H1 (cell line): Measurements from ENCODE around the gene ZNF91. TPM values are rescaled to one million over a fixed set of nuclear protein-coding genes. Genes with fewer than 3 reads are reported as not detected.

Source experiments
- CTCF ChIA-PET: fragments of 300-600 bp; sonication (Branson Sonifier 250); formaldehyde crosslinking; loops from one replicate; lab custom pipeline; 2021; ENCODE audit not compliant: partially characterized antibody; lab: Charles Lee
- POLR2A ChIA-PET: fragments of 300-600 bp; sonication (Branson Sonifier 250); formaldehyde crosslinking; loops from one replicate; lab custom pipeline; 2021; ENCODE audit warnings: inconsistent platforms; ENCODE audit not compliant: partially characterized antibody; lab: Charles Lee
- DNase-seq, 2 experiments: peaks; one replicate each; pipeline versions ENCODE4 v3.0.0 to v3.0.0-alpha.2; 2010 to 2022; ENCODE audit warnings: low spot score in 2 of 2, low read depth in 1 of 2, mixed read lengths in 1 of 2
- FAIRE-seq: peaks from 2 replicates; lab custom pipeline; 2011; peaks lifted over from hg19 to GRCh38; lab: Jason Lieb, UNC
- H2AFZ ChIP-seq: 2 replicates; pipeline ENCODE4 v1.8.1; 2012; ENCODE audit warnings: low read length, inconsistent platforms
- H2AK5ac ChIP-seq: 2 replicates; pipeline ENCODE4 v1.6.1; 2013; ENCODE audit warnings: low read depth, low read length
- H2BK120ac ChIP-seq: replicated peaks from 2 replicates; pipeline ENCODE3; 2013; ENCODE audit warnings: low read depth, low read length, inconsistent platforms
- H2BK12ac ChIP-seq: 2 replicates; pipeline ENCODE4 v1.6.1; 2013; ENCODE audit warnings: low read depth, low read length
- H2BK15ac ChIP-seq: 2 replicates; pipeline ENCODE4 v1.6.1; 2013; ENCODE audit warnings: low read length
- H2BK20ac ChIP-seq: 2 replicates; pipeline ENCODE4 v1.6.1; 2013; ENCODE audit warnings: low read length
- H2BK5ac ChIP-seq: 2 replicates; pipeline ENCODE4 v1.6.1; 2013; ENCODE audit warnings: low read depth, low read length
- H3K14ac ChIP-seq: 2 replicates; pipeline ENCODE4 v1.6.1; 2013; ENCODE audit warnings: inconsistent platforms; ENCODE audit not compliant: insufficient read length
- H3K18ac ChIP-seq: 2 replicates; pipeline ENCODE4 v1.6.1; 2013; ENCODE audit warnings: low read length; ENCODE audit errors: extremely low read depth
- H3K23ac ChIP-seq: 2 replicates; pipeline ENCODE4 v1.6.1; 2013; ENCODE audit warnings: inconsistent platforms; ENCODE audit not compliant: insufficient read length
- H3K23me2 ChIP-seq: 2 replicates; pipeline ENCODE4 v1.6.1; 2013; ENCODE audit warnings: low read depth, low read length
- H3K27ac ChIP-seq: 2 replicates; pipeline ENCODE4 v1.6.1; 2011; ENCODE audit warnings: low read depth, low read length, inconsistent platforms
- H3K27me3 ChIP-seq, 4 experiments: replicated peaks in 1 of 4; 1 replicate in 1 of 4; 2 replicates in 3 of 4; pipeline versions ENCODE4 v1.6.1 to v1.8.1; 2011 to 2013; ENCODE audit warnings: low read length in 3 of 4, mild to moderate bottlenecking in 3 of 4, inconsistent platforms in 2 of 4, mixed read lengths in 2 of 4, moderate library complexity in 1 of 4; ENCODE audit not compliant: control insufficient read depth in 3 of 4, insufficient read depth in 3 of 4; ENCODE audit errors: extremely low read depth in 1 of 4
- H3K36me3 ChIP-seq, 4 experiments: 2 replicates each; pipeline versions ENCODE4 v1.6.1 to v1.8.1; 2011 to 2013; ENCODE audit warnings: mild to moderate bottlenecking in 4 of 4, low read length in 3 of 4, moderate library complexity in 2 of 4, control low read depth in 1 of 4, inconsistent platforms in 1 of 4; ENCODE audit not compliant: insufficient read depth in 4 of 4, control insufficient read depth in 2 of 4
- H3K4ac ChIP-seq: replicated peaks from 2 replicates; pipeline ENCODE3; 2013; ENCODE audit warnings: low read length, low read depth, mixed read lengths, inconsistent platforms; ENCODE audit not compliant: insufficient read length
- H3K4me1 ChIP-seq, 4 experiments: replicated peaks in 1 of 4; 1 replicate in 1 of 4; 2 replicates in 3 of 4; pipeline versions ENCODE4 v1.6.1 to v1.8.1; 2011 to 2013; ENCODE audit warnings: low read length in 3 of 4, inconsistent platforms in 2 of 4, mixed read lengths in 1 of 4; ENCODE audit not compliant: insufficient read depth in 4 of 4, control insufficient read depth in 3 of 4
- H3K4me2 ChIP-seq, 2 experiments: 2 replicates each; pipeline versions ENCODE4 v1.6.1 to v1.8.1; 2011 to 2013; ENCODE audit warnings: low read depth in 2 of 2, low read length in 2 of 2, control low read depth in 1 of 2, inconsistent platforms in 1 of 2, mild to moderate bottlenecking in 1 of 2; ENCODE audit not compliant: insufficient read depth in 1 of 2
- H3K4me3 ChIP-seq, 4 experiments: fragments of 200-600, 300-600 bp in 1 of 4; sonication (generic), shearing (Covaris generic), sonication (Bioruptor Twin) in 1 of 4; 2 replicates each; pipeline versions ENCODE4 v1.5.1 to v1.8.1; 2011 to 2016; ENCODE audit warnings: low read length in 4 of 4, low read depth in 3 of 4, control low read depth in 2 of 4, inconsistent platforms in 2 of 4, mild to moderate bottlenecking in 2 of 4, mixed read lengths in 1 of 4, moderate library complexity in 1 of 4; ENCODE audit not compliant: insufficient read depth in 2 of 4; ENCODE audit errors: extremely low read depth in 1 of 4
- H3K56ac ChIP-seq: replicated peaks from 2 replicates; pipeline ENCODE3; 2013; ENCODE audit warnings: low read depth, mild to moderate bottlenecking, mixed read lengths, low read length, inconsistent platforms; ENCODE audit not compliant: insufficient read length
- H3K79me1 ChIP-seq: 2 replicates; pipeline ENCODE4 v1.6.1; 2013; ENCODE audit warnings: low read depth, low read length, control low read depth
- H3K79me2 ChIP-seq, 2 experiments: 2 replicates each; pipeline versions ENCODE4 v1.6.1 to v1.8.1; 2012 to 2013; ENCODE audit warnings: low read length in 2 of 2, mild to moderate bottlenecking in 2 of 2, inconsistent platforms in 1 of 2; ENCODE audit not compliant: insufficient read depth in 2 of 2, control insufficient read depth in 1 of 2
- H3K9ac ChIP-seq, 4 experiments: replicated peaks in 1 of 4; 1 replicate in 1 of 4; 2 replicates in 3 of 4; pipeline versions ENCODE4 v1.6.1 to v1.8.1; 2011 to 2013; ENCODE audit warnings: low read depth in 3 of 4, low read length in 3 of 4, control low read depth in 2 of 4, mild to moderate bottlenecking in 2 of 4, moderate library complexity in 2 of 4, inconsistent platforms in 1 of 4; ENCODE audit errors: extremely low read depth in 1 of 4
- H3K9me3 ChIP-seq, 2 experiments: 2 replicates each; pipeline versions ENCODE4 v1.6.1 to v1.8.1; 2012 to 2013; ENCODE audit warnings: mild to moderate bottlenecking in 2 of 2, moderate library complexity in 2 of 2, control low read depth in 1 of 2, inconsistent platforms in 1 of 2, low read depth in 1 of 2, low read length in 1 of 2, mixed read lengths in 1 of 2; ENCODE audit not compliant: insufficient read depth in 2 of 2
- H4K20me1 ChIP-seq, 2 experiments: replicated peaks in 1 of 2; 2 replicates each; pipeline versions ENCODE3 to v1.8.1; 2011 to 2013; ENCODE audit warnings: inconsistent platforms in 2 of 2, low read length in 2 of 2, mild to moderate bottlenecking in 1 of 2; ENCODE audit not compliant: insufficient read depth in 2 of 2, control insufficient read depth in 1 of 2
- H4K5ac ChIP-seq: 2 replicates; pipeline ENCODE4 v1.6.1; 2013; ENCODE audit warnings: low read length, low read depth, mixed read lengths, inconsistent platforms; ENCODE audit not compliant: insufficient read length
- H4K8ac ChIP-seq: 2 replicates; pipeline ENCODE4 v1.8.0; 2013; ENCODE audit warnings: mild to moderate bottlenecking, moderate library complexity, low read length, inconsistent platforms; ENCODE audit not compliant: insufficient read depth; ENCODE audit errors: extremely low read depth
- H4K91ac ChIP-seq: replicated peaks from 2 replicates; pipeline ENCODE3; 2013; ENCODE audit warnings: low read length, mixed read lengths, inconsistent platforms; ENCODE audit not compliant: insufficient read length
- FOSL1 ChIP-seq: IDR thresholded peaks from 2 replicates; pipeline ENCODE4 v1.6.1; 2011; ENCODE audit warnings: mild to moderate bottlenecking, low read depth, low read length, moderate library complexity; ENCODE audit not compliant: insufficient read depth
- KDM4A ChIP-seq: IDR thresholded peaks from one replicate; pipeline ENCODE4 v1.7.1; 2012; ENCODE audit warnings: low read depth, mild to moderate bottlenecking, moderate library complexity, low read length, inconsistent platforms; ENCODE audit not compliant: severe bottlenecking
- WGBS, 2 experiments: shearing (Covaris generic) in 1 of 2; methylation state at CpG; one replicate each; pipeline versions ENCODE4 v1.1.6 to v1.1.7; 2013 to 2015; ENCODE audit warnings: low lambda C conversion rate in 2 of 2, mixed read lengths in 2 of 2, inconsistent platforms in 1 of 2, low coverage in 1 of 2, missing lambda C conversion rate in 1 of 2; ENCODE audit not compliant: insufficient replicate concordance in 2 of 2, insufficient coverage in 1 of 2, insufficient read length in 1 of 2; ENCODE audit errors: extremely low coverage in 1 of 2, missing lambda C conversion rate in 1 of 2; 5-methylcytosine and 5-hydroxymethylcytosine counted together
- polyA plus RNA-seq, 7 experiments: library from polyadenylated mRNA; depleted of rRNA in 3 of 7; stranded (reverse) in 5 of 7; unstranded in 2 of 7; fragments of >200 nt in 5 of 7; fragments of 200-250 nt in 2 of 7; gene quantifications; 1 replicate in 5 of 7; 2 replicates in 1 of 7; 4 replicates in 1 of 7; pipeline versions ENCODE4 v1.2.1 to v1.2.3, GENCODE V29; 2011 to 2013; ENCODE audit warnings: missing spikeins in 2 of 7, mixed read lengths in 2 of 7
- total RNA-seq: library from RNA; stranded (reverse); fragmentation: NEBNext Ultra II Directional; extraction: Animal tissue kit (Norgen Biotek cat#: 25700); gene quantifications from 2 replicates; pipeline ENCODE4 v1.2.1, GENCODE V29; 2021

The ZNF91 gene
- total and polyA plus RNA-seq, 2 of the 8 experiments (the other 6 are each of a cell fraction or from before 2014, with no cell fraction given) = 16.5 to 35.1 TPM

- 5% methylated on average over 13 of the region's 13 CpGs; no CpG with 5 or more reads in 1 of the 2 experiments for WGBS, 2 experiments
- H4K8ac ChIP-seq = peak overlapping the region; percentile 94; the same call in 1 of the 2 replicates
- H4K5ac ChIP-seq = no peak overlapping the region
- peaks cover 0 to 46% of the 10 kb centered on the region in 2 experiments; a peak in 3 of 4 replicates for H3K79me2 ChIP-seq
- no peak overlapping the region for H4K91ac ChIP-seq
- H3K14ac ChIP-seq = no peak overlapping the region
- no peak overlapping the region for H3K23ac ChIP-seq
- H3K27ac ChIP-seq = peak overlapping the region; percentile 90
- H2AK5ac ChIP-seq = no peak overlapping the region
- 0 out of 2 replicates have a peak overlapping the region, but pooled peaks have one; percentile 8 for H2AFZ ChIP-seq
- peak overlapping the region; percentile 59 to 97 (median 92) for H3K4me3 ChIP-seq
- ChIA-PET CTCF (interaction anchor here (0.6 to 1.8 kb wide), 5 partner anchors 11 to 298 kb away, joined by 3 to 7 read pairs (median 3); no protein-coding TSS in a partner anchor), POLR2A (interaction anchor here (1.0 to 9.0 kb wide), 15 partner anchors 11 to 672 kb away, joined by 3 to 116 read pairs (median 6); partner anchors contain the start of genes ZNF254, ZNF675, ZNF724 and ZNF730)
- no peak for DNase-seq
- H3K56ac ChIP-seq = no peak overlapping the region
- no peaks in the 10 kb centered on the region for H3K27me3 ChIP-seq
- H3K23me2 ChIP-seq = peaks cover 7% of the 10 kb centered on the region
- peak overlapping the region; percentile 41 to 76 for H3K4me2 ChIP-seq
- no peaks in the 10 kb centered on the region for H3K4me1 ChIP-seq
- peaks cover 0 to 2% of the 10 kb centered on the region in 2 experiments for H4K20me1 ChIP-seq
- peaks cover 9 to 13% of the 10 kb centered on the region in 2 experiments; a peak in 3 of 4 replicates for H3K9me3 ChIP-seq
- H3K36me3 ChIP-seq = no peaks in the 10 kb centered on the region
- H3K4ac ChIP-seq = no peak overlapping the region
- no peak for TF ChIP-seq FOSL1
- TF ChIP-seq KDM4A = peak; percentile 15
- no peak for FAIRE-seq
- no peak overlapping the region for H2BK120ac ChIP-seq
- H2BK5ac ChIP-seq = peak overlapping the region; percentile 95
- 0 out of 2 replicates have a peak overlapping the region, but pooled peaks have one; percentile 72 for H2BK20ac ChIP-seq
- peaks cover 3% of the 10 kb centered on the region; the same call in 1 of the 2 replicates for H3K79me1 ChIP-seq
- peak overlapping the region; percentile 90; the same call in 1 of the 2 replicates for H3K18ac ChIP-seq
- peak overlapping the region; percentile 97; the same call in 1 of the 2 replicates for H2BK12ac ChIP-seq
- H2BK15ac ChIP-seq = no peak overlapping the region
- peak overlapping the region; percentile 80 to 95 (median 91) for H3K9ac ChIP-seq
Measured at GRCh38 chr19:23415034-23415433, 19.8 kb upstream of the ZNF91 start.
